Measurements from ENCODE around the gene NDUFB1. TPM values are rescaled to one million over a fixed set of nuclear protein-coding genes. Genes with fewer than 3 reads are reported as not detected.

The NDUFB1 gene
- total RNA-seq, 1 donor from 2014 or later, result 87.0 TPM

DNA sequence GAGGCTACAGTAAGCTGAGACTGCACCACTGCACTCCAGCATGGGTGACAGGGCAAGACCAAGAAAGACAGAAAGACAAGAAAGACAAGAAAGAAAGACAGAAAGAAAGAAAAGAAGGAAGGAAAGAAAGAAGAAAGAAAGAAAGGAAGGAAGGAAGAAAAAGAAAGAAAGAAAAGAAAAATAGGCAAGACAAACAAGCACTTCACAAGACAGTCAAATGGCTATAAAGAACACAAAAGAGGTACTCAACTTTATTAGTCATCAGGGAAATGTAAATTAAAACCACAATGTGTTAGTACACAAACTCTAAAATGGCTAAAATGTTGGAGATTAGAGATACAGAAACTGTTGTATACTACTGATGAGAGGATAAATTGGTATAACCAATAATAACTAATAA is 21.7 kb downstream of the NDUFB1 start:
- DNase-seq (ENCODE audit: low spot score), result no peak

DNA sequence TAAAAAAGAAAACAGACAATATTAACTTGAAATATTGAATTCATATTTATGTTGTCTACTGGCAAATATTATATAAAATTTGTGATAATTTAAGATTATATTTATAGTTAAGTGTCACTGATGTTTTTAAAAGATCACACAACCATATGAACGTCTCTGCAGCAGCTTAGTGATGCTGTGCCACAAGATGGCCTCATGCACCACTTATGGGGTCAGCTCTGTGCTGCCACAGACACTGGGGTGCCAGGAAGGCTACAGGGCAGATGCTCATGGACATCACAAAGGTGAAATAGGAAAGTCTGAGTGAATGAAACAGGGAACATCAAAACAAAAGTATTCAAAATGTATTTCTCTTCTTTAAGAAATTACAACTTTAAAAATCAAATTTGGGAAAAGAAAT is 28.2 kb downstream of the NDUFB1 start:
- no peak for DNase-seq (ENCODE audit: low spot score)

DNA sequence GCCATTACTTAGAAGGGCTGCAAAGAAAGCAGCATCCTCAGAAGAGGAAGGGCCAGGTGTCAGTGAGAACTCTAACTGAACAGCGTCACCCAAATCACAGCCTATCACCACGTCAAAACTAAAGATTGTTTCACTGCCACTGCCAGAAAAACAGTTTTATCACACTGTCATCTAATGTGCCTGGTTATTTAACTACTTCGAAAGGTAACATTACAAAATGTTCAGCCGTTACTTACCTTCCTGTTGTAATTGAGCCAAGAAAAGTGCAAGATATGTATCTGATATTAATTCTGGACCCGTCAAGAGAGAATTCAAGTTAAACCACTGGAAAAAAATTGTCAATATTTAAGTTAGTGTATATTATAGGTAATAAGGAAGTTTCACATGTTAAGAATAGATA is 33.0 kb downstream of the NDUFB1 start:
- no peak for DNase-seq (ENCODE audit: low spot score)

DNA sequence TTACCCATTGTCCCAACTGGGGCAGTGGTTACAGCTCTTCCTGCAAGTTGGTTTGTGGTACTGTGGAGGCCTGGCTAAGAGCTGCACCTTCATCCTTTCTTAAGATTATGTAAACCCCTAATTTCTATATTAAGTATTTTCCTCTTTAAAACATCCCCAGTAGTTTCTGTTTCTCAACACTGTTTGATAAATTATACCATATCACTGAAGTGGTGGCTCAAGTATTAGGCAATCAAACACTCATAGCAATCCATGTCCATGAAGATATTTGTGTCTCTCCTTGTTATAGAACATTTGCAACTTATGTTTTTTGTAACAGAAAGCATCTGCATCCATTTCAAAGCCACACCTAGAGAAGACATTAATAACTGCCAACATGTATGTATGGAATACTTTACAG is 47.0 kb downstream of the NDUFB1 start:
- DNase-seq (ENCODE audit: low spot score), result no peak

Other genes starting within 250 kb of the NDUFB1 start
- 39.4 TPM for gene FBLN5, start 174.0 kb downstream of the NDUFB1 start, total RNA-seq
- 83.5 TPM for gene TRIP11, start 81.6 kb downstream of the NDUFB1 start, total RNA-seq
- 38.6 TPM for gene ATXN3, start 15.1 kb downstream of the NDUFB1 start, total RNA-seq
- 60.3 TPM for gene CPSF2, start 263 bp upstream of the NDUFB1 start, total RNA-seq
- gene SLC24A4, start 201.5 kb upstream of the NDUFB1 start, total RNA-seq, result 0.75 TPM